Inflammatory macrophage (primary cell): ENCODE data around the gene SLC16A7.
A peak's percentile ranks its signal among the peaks of the same experiment; 100 is the strongest.

Source experiments
- DNase-seq, 2 donors: peaks; one replicate each; pipeline ENCODE4 v3.0.0-alpha.2; 2020 to 2022

Gene SLC16A7

GRCh38 chr12:59624732-59625460, 29.1 kb downstream of the SLC16A7 start:
- no peak for DNase-seq

GRCh38 chr12:59626382-59626781, 30.6 kb downstream of the SLC16A7 start:
- DNase-seq, result no peak

DNA sequence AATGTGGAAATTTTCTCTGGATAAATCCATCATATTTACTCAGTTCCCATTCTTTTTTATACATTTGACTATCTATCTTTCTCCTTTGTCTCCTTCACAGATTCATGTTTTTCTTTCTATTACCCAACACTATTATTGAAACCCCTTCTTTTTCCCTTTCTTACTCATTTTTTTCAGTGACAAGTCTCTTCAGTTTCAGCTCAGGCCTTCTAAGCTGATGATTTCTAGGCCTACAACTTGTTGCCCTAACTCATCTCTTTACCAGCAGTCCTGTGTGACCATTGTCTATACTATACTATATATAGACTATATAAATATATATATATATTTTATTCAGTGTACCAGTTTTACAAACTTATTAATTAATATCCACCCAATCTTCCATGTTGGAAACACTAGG, 31.8 kb downstream of the SLC16A7 start:
- DNase-seq, result no peak

DNA sequence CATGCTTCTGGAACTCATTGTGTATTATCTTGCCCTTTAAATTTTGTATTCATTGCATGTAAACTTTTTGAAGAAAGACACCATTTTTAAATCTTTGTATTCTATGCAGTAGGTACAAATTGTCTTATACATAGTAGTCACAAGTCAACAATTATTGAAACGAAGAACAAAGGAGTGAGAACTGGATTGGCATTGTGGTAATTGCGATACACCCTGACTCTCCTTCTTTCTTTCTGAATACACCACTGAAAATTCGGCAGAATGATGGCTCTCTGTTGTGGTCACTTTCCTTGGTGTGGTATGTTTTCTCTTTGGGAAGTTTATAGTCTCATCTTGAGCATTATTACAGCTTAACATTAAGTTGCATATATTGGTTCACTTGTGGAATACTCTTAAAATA, 34.1 kb downstream of the SLC16A7 start:
- DNase-seq, result no peak

DNA sequence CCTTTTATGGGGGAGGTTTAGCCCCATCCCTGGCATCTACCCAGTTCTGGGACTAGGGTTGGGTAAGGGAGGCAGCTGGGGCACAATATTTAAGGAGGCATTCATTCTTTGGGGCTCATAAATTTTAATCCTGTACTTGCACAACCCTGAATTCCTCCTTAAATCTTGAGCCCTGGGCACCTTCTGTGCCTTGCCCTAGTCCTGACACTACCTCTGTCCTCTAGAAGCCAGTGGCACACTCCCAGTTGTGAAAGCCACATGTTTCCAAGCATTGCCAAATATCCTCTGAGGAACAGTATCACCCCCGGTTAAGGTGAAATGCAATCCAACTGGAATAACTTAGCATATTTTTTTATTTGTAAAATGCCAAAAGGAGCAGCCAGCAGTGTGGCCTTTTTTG, 36.6 kb downstream of the SLC16A7 start:
- no peak for DNase-seq

GRCh38 chr12:59634254-59634653, 38.4 kb downstream of the SLC16A7 start:
- no peak for DNase-seq

GRCh38 chr12:59636945-59637691, 41.3 kb downstream of the SLC16A7 start:
- no peak for DNase-seq

- DNase-seq, result no peak
Observed at GRCh38 chr12:59637692-59638070, 41.9 kb downstream of the SLC16A7 start.

DNA sequence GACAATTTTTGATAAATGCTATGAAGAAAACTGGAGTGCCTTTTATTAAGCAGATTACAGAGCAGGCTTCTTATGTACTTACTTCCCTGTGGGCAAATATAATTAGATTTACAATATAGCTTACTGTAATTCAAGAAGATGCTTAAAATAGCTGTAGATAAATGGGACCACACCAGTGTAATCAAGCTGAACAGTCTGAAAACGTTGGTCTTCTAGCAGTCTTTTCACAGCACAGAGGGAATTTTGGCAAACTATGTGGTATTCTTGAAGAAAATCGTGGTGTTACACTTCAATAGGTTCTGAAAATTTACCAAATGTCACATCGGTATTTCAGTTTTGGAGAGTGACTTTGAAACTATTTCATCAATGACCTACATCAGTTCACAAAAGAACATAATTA, 47.7 kb downstream of the SLC16A7 start:
- no peak for DNase-seq

DNA sequence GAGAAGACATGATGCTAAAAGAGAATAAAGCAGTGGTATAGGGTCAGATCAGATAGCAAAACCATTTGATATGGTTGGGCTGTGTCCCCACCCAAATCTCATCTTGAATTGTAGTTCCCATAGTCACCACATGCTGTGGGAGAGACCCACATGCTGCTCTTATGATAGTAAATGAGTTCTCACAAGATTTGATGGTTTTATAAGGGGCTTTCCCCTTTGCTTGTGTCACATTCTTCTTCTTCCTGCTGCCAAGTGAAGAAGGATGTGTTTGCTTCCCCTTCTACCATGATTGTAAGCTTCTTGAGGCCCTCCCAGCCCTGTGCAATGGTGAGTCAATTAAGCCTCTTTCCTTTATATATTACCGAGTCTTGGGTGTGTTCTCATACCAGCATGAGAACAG, 49.4 kb downstream of the SLC16A7 start:
- DNase-seq, result no peak

GRCh38 chr12:59646636-59647035, 50.8 kb downstream of the SLC16A7 start:
- DNase-seq, result no peak

GRCh38 chr12:59649203-59649602, 53.4 kb downstream of the SLC16A7 start:
- peak in 1 of 2 donors; percentile 10 for DNase-seq

GRCh38 chr12:59650588-59651228, 54.9 kb downstream of the SLC16A7 start:
- no peak for DNase-seq

DNA sequence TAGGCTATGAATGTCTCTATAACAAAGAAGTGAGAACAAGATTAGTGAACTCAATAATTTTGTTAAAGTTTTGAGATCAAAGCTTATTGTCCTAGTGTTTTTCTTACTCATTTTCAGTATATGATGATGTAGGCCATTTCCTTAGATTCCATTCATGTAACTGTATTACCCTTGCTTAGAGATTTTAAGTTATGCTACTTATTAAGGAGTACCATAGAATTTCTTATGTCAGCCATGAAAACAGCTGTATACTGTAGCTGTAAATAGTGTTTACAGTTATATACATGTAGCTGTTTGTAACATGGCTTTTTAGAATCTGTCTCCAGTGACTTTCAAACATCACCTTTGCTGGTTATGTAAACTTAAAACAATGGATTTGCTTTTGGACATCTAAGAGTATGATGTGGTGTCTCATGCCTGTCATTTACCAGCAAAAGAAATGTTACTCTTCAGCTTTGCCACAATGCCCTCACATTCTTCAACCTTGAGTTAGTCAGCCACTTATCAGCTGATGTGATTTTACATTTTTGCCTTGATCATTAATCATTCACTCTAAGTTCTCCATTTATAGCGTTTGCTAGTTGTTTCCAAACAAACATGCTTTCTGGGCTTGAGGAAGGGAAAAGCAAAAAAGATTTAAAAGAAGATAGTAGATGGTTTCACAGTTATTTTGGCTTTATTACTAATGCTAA, 55.5 kb downstream of the SLC16A7 start:
- DNase-seq, result no peak

- no peak for DNase-seq
Observed at GRCh38 chr12:59652130-59652529, 56.3 kb downstream of the SLC16A7 start.

- no peak for DNase-seq
Observed at GRCh38 chr12:59654061-59654460, 58.2 kb downstream of the SLC16A7 start.

- no peak for DNase-seq
Observed at GRCh38 chr12:59657266-59657665, 61.4 kb downstream of the SLC16A7 start.

- no peak for DNase-seq
Observed at GRCh38 chr12:59657711-59658110, 61.9 kb downstream of the SLC16A7 start.

DNA sequence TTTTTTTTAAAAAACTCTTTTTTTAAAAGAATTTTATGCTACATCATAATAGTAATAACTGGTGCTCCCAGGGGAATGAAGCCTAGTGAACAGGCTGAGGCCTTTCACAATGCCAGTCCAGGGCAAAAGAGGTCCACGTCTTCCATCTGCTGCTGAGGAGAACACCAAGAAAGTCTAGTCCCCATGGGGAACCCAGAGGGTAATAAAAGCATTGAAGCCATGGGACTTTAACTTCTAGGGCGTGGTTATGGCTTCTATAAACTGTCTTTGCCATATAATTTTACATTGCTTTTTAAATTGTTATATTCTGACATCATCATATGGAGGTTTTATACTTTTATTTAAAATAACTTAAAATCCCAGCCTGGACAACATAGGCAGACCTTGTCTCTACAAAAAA, 64.3 kb downstream of the SLC16A7 start:
- no peak for DNase-seq

GRCh38 chr12:59660921-59661597, 65.2 kb downstream of the SLC16A7 start:
- no peak for DNase-seq

- no peak for DNase-seq
Observed at GRCh38 chr12:59664495-59664894, 68.7 kb downstream of the SLC16A7 start.

DNA sequence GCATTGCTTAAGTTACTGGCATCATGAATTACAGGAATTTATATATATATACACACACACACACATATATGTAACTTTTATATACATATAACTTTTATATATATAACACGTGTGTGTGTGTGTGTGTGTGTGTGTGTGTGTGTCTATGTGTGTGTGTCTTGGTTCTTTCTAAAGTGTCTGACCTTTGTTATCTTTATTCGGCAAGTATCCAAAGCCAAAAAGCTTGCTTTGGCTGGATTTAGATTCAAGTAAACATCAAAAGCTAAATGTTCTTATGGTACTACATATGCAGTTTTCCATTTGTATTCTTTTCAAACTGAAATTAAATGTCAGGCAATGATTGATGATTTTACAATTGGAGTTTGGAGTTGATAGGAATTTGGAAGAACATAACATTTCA, 69.9 kb downstream of the SLC16A7 start:
- DNase-seq, result no peak

GRCh38 chr12:59668674-59669073, 72.8 kb downstream of the SLC16A7 start:
- peak; percentile 48 to 57 for DNase-seq
